GM18519 (cell line): ENCODE measurements around the gene PAQR3.

ENCODE experiments used
- ATAC-seq: cut with Tn5 transposase; IDR thresholded peaks from one replicate; pipeline ENCODE4 v1.9.1; 2021; ENCODE audit warnings: mild to moderate bottlenecking, moderate library complexity; ENCODE audit not compliant: unreplicated experiment, low FRiP score

Gene PAQR3

GRCh38 chr4:78938868-78939666 lies at the start of gene PAQR3:
PAQR3 (minus strand) TSS chr4:78939438; CDS start chr4:78939224, 214 bp downstream.
- ATAC-seq, result peak; percentile 94

- ATAC-seq, result no peak
These were observed 48.4 kb upstream of the PAQR3 start for GRCh38 chr4:78987683-78988082.

- ATAC-seq, result no peak
These were observed 45.4 kb upstream of the PAQR3 start for GRCh38 chr4:78984593-78984992.

GRCh38 chr4:78975865-78976264 lies 36.6 kb upstream of the PAQR3 start:
- ATAC-seq, result no peak

- no peak for ATAC-seq
These were observed 32.5 kb upstream of the PAQR3 start for GRCh38 chr4:78971776-78972175.

GRCh38 chr4:78971326-78971725 lies 32.1 kb upstream of the PAQR3 start:
- no peak for ATAC-seq

GRCh38 chr4:78962597-78963115 lies 23.4 kb upstream of the PAQR3 start:
- no peak for ATAC-seq

- ATAC-seq, result no peak
These were observed 21.7 kb upstream of the PAQR3 start for GRCh38 chr4:78960926-78961325.

GRCh38 chr4:78956975-78957374 lies 17.7 kb upstream of the PAQR3 start:
- ATAC-seq, result no peak

GRCh38 chr4:78953769-78954666 lies 14.8 kb upstream of the PAQR3 start:
- ATAC-seq, result no peak

GRCh38 chr4:78953231-78953630 lies 14.0 kb upstream of the PAQR3 start:
- no peak for ATAC-seq

GRCh38 chr4:78951862-78952472 lies 12.7 kb upstream of the PAQR3 start:
- ATAC-seq, result peak; percentile 75

- ATAC-seq, result no peak
These were observed 10.5 kb upstream of the PAQR3 start for GRCh38 chr4:78949735-78950134.

- no peak for ATAC-seq
These were observed 6.5 kb upstream of the PAQR3 start for GRCh38 chr4:78945651-78946179.

GRCh38 chr4:78944381-78944780 lies 5.1 kb upstream of the PAQR3 start:
- no peak for ATAC-seq

GRCh38 chr4:78940752-78941151 lies 1.5 kb upstream of the PAQR3 start:
- ATAC-seq, result no peak

- ATAC-seq, result peak; percentile 4
These were observed 400 bp upstream of the PAQR3 start for GRCh38 chr4:78939667-78940008.

GRCh38 chr4:78938474-78938867 lies 767 bp downstream of the PAQR3 start:
- no peak for ATAC-seq

GRCh38 chr4:78937837-78938236 lies 1.4 kb downstream of the PAQR3 start:
- no peak for ATAC-seq

GRCh38 chr4:78936989-78937388 lies 2.2 kb downstream of the PAQR3 start:
- no peak for ATAC-seq
